ENCODE data around the gene CLASP1.
"Not testable (repeated sequence)": the region's sequence is repeated elsewhere in the genome, so short reads cannot be mapped to it uniquely, and the experiment has no call there.

The CLASP1 gene

DNA sequence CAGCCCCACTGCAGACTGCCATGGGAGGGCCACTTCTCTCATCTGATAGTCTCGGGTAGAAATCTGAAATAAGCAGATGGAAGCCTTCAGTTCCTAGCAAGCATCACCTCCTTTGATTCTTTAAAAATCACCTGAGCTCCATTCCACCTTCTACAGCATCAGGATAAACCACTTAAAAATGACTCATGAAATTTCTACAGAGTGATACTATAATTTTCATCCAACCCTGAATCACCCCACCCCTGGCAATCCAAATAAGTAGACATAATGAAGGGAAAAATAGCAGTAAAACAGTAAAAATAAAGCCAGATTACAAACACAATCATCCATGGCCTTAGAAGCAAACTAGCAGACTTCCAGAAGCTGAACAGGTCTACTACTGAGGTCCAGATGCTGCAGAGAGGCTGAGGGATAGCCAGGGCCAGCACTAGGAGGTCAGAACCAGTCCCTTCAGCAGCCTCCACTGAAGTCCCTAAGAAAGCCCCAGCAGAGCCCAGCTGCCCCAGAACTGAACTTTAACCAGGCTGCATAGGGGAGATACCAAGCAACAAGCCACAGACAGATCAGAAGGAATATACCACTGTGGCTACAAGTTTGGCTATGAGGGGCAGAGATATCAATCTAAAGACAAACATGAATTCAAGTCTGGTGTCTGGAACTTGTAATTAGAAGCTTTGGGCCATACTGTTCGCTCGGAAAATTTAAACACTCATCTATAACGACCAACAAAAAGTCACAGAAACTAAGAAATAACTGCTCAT, 173.3 kb downstream of the CLASP1 start:
- DNase-seq (ENCODE audit: low read depth), result no peak

DNA sequence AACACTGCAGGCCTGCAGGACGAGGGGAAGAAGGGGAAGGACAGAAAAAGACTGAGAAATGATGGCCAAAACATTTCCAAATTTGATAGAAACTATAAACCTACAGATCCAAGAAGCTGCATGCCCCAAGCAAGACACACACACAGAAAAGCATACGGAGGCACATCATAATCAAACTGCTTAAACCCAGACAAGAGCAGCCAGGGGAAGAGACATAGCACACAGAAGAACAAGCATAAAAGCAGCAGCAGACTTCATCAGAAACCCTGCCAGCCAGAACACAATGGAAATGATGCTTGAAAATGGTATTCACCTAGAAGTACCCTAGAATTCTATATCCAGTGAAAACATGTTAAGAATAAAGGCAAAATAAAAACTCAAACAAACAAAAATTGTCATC, 175.8 kb downstream of the CLASP1 start:
- DNase-seq (ENCODE audit: low read depth), result no peak

DNA sequence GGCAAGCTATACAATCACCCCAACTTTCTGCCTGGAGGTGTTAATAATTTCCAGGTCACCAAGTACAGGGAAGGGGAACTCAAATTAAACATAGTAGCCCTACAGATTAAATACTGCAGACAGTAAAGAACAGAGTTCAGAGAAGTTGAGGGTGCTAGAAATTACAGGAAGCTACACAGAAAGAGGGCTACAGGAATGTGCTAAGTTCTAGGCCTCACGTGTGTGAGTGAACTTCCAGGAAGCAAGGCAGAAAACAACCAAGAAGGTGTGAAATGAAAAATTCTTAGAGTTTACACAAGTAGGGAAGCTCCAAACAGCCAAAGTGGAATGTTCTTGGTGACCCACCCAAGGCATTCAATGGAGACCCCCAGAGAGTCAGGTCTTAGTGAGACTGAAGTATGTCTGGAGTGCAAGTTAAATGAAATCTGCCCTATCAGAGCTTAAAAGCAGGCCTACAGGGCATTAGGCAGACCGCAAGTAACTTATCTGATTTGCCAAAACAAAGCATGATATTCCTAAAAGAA, 176.7 kb downstream of the CLASP1 start:
- DNase-seq (ENCODE audit: low read depth), result no peak

DNA sequence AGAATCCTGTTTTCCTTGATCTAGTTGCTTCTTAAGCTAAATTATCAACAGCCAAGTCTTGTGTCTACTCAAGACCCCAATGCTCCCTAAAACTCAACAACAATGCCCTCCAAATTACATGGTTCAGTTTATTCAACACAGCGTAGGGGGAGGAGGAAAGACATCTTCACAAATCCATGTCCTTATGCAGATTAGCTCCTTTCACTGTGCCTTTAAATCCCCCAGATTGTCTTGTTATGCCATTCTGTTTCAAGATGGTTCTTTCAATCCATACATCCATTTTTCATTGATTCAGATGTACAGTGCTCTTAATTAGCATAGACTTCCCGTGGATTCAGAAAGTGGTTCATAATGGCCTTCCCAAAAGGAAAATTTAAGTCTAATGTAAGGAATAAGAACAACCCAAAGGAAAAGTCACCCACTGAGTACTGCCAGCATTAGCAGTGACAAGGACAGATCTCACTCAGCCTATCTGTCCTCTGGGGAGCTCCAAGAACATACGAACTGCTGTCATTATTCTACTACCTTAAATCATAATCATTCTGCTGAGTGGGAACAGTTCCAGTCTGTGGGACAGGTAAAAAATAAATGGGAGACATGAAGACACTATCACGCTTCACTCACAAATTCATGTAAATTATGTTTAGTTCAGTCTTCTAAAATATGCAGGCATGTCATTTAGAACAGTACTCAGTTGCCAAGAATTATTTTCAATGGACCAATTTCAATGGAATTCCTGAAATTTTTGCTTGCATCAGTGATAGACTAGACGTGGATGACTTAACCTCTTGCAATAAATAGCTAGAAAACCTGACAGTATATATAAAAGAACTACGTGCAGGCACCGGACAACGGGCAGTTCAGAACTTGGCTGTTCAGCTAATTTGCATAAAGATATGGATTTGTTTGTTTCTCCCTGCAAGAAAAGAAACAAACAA, 177.5 kb downstream of the CLASP1 start:
- peak; percentile 50 for DNase-seq (ENCODE audit: low read depth)

DNA sequence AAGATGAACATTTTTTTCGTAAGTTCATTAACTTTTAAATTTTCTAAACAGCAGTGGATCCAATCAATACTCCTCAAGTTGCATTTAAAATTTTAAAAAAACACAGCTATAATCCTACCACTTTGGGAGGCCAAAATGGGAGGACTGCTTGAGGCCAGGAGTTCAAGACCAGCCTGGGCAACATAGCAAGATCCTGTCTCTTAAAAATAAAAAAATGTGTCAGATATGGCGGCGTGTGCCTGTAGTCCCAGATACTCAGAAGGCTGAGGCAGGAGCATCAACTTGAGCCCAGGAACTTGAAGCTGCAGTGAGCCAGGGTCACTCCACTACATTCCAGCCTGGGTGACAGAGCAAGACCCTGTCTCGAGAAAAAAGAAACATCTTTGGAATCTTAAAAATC, 178.3 kb downstream of the CLASP1 start:
- no peak for DNase-seq (ENCODE audit: low read depth)

DNA sequence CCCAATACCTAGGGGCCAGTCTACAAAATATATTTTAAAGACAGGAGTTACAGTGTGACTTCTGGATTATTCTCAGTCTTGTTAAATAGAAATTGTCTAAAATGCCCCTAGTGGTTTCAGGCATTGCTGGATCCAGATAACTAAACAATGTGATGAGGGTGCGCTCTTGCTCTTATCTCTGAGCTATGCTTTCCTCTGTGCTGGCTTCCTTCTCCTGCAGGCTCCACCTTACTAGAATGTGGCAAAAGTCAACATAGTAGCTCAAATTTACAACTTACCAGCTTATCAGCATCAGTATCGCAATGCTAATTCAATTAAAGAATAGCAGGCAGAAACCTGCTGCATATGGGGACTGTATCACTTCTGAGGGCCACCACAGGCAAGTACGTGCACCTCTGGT, 179.9 kb downstream of the CLASP1 start:
- DNase-seq (ENCODE audit: low read depth), result no peak

DNA sequence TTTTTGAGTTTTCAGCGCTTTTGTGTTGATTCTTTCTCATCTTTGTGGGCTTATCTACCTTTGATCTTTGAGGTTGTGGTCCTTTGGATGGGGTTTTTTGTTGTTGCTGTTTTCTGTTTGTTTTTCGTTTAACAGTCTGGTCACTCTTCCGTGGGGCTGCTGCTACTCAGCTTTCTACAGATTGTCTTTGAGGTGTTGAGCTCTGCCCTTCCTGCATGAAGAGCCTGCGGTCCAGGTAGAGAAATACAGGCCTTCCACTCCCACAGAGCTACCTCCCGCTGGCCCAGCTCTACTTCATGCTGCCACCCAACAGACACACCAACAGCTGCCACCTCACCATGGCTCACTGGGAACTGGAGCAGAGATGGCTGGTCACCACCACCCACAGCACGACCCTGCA, 180.3 kb downstream of the CLASP1 start:
- no peak for DNase-seq (ENCODE audit: low read depth)

DNA sequence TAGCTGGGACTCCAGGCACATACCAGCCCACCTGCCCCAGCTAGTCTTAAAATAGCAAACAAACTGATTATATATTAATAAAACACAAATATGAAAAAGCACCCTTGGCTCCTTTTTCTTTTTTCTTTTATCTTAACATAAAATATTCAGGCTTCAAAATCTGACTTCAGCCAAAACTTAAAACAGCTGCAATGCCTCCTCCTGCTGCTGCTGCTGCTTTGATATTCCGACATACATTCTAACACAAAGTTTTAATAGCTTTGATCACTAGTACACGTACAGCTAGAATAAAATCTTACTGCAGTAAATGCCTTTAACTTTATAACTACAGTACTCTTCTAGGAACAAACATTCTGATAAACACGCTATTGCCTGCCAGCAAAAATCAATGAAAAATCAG, 190.0 kb downstream of the CLASP1 start:
- DNase-seq (ENCODE audit: low read depth), result no peak

DNA sequence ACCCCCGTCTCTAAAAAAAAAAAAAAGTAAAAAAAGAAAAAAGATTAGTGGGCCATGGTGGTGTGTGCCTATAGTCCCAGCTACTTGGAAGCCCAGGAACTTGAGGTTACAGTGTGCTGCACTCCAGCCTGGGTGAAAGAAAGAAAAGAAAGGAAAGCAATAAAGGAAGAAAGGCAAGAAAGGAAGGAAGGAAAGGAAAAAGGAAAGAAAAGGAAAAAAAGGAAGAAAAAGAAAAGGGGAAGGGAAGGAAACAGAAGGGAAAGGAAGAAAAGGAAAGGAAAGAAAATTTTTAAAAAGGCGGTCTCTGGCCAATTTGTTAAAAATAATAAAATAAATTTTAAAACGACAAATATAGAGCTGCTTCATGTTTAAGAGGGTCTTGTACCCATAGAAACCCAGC, 192.9 kb downstream of the CLASP1 start:
- no peak for DNase-seq (ENCODE audit: low read depth)

DNA sequence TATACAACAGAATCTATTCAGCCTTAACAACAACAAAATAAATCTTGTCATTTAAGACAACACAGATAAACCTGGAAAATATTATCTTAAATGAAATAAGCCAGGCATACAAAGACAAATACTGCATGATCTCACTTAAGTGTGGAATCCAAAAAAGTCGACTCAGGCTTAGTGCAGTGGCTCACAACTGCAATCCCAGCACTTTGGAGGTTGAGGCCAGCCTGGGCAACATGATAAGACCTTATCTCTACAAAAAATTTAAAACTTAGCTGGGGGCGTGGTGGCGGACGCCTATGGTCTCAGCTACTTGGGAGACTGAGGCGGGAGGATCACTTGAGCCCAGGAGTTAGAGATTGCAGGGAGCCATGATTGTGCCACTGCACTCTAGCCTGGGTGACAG, 193.8 kb downstream of the CLASP1 start:
- DNase-seq (ENCODE audit: low read depth), result no peak

DNA sequence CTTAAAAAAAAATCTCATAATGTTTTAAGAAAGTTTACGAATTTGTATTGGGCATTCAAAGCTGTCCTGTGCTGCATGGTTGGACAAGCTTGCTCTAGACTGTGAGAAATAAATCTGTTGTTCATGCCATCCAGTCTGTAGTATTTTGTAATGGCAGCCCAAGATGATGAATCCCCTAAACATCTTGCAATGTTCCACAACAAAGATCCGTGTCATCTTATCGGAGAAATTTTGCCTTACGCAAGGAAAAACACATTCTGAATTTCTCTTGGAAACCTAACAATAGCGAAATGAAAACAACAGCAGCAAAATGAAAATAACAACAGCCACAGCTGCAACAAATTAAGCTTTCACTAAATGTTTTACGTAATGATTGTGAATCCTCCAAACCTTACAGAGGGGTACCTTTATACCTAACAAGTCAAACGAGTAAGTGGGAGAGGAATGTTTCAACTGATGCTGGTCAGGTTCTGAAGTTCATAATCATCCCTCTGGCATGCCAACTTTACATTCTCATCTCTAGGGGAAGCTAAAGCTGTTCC, 194.6 kb downstream of the CLASP1 start:
- DNase-seq (ENCODE audit: low read depth), result no peak

DNA sequence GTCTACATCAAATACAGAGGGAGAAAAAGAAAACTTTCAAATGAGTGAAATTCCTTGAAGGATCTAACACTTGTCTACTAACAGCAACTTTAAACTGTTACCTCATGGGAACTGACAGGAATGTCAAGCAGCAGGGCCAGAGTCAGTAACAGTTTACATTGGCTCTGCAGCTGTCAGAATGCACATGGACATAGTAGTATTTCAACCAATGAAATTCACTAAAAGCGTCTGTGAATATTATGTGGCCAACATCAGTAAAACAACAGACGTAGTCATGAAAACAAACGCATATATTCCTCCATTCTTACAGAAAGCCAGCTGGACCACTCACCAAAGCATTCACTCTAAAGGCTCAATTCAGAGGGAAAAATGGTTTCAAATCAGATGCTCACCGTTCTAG, 197.9 kb downstream of the CLASP1 start:
- DNase-seq (ENCODE audit: low read depth), result no peak

DNA sequence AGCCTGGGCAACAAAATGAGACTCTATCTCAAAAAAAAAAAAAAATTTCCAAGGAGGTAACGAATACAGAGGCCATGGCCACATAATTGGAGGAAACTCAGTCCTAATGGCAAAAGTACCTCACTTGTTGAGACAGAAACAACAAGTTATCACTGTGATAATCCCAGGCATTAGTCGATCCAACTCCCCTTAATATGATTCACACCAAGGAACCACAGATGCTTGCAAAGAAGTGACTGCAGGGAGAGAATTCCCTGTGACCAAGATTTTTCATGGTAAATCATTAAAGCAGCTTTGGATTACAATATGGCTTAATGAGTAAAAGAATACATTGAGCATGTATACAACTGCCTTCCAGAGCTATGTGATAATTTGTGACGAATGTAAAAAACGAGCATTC, 199.0 kb downstream of the CLASP1 start:
- DNase-seq (ENCODE audit: low read depth), result no peak

DNA sequence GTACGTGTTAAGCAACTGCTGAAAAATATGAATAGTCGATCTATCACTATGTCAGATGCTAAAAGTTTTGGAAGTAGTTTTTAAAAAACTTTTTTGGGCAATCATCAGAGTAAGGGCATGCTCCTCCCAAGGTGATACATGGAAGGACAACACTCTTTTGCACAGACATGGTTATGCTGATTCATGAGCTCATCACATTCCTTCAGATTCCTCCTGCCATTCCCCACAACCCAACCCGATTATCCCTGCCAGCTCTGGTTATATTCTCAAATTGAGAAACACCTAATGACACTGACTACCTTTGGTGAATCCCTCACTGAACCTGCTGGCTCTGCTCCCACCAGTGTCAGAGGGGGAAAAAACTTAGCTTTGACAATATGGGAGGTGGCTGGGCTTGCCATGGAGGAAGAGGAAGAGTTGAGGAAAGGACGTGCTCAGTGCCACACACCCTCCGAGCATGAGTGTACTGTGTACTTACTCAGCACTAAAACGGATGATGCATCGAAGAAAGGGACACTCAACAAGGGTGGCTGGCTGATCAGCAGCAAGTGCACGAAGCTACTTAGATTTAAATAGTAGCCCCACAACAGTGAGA, 202.5 kb downstream of the CLASP1 start:
- DNase-seq (ENCODE audit: low read depth), result no peak

DNA sequence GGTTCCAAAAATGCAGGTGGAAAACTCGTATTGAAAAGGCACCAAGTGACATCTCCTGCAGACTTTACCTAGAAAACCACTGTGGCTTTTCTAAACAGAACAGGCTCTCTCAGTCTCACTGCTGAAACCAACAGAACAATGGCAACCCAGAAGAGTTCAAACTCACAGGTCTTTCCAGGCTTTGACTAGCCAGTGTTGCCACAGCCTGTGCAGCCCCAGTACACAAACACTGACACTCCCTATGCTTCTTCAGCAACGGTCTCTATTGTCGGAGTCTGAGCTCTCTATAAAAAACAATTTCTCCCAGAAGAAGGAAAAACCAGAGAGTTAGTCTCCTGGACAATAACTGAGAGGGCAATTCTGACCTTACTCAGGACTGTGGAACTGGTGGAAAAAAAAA, 206.4 kb downstream of the CLASP1 start:
- no peak for DNase-seq (ENCODE audit: low read depth)

DNA sequence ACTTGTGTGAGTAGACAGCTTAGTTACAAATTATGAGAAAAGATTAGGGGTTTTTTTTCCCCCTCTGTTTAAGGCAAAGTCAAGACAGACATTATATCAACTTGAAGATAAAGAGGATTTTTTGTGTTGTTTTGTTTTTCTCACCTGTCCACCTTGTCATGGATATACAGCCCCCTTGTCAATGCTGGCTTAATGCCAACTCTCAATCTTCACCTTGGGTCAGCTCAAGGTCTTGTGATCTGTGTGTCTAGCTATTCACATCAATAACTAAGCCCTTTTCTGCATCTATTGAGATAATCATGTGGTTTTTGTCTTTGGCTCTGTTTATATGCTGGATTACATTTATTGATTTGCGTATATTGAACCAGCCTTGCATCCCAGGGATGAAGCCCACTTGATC, 211.0 kb downstream of the CLASP1 start:
- DNase-seq (ENCODE audit: low read depth), result not testable (repeated sequence)

DNA sequence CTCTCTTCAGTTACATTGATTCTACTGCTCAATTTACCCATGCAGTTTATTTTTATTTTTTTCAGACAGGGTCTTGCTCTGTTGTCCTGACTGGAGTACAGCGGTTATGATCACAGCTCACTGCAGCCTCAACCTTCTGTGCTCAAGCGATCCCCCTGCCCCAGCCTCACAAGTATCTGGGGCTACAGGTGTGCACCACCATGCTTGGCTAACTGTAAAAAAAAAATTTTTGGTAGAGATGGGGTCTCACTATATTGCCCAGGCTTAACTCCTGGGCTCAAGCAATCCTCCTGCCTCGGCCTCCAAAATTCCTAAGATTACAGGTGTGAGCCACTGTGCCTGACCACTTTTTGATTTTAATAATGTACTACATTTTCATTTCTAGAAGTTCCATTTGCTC, 212.3 kb downstream of the CLASP1 start:
- DNase-seq (ENCODE audit: low read depth), result no peak

DNA sequence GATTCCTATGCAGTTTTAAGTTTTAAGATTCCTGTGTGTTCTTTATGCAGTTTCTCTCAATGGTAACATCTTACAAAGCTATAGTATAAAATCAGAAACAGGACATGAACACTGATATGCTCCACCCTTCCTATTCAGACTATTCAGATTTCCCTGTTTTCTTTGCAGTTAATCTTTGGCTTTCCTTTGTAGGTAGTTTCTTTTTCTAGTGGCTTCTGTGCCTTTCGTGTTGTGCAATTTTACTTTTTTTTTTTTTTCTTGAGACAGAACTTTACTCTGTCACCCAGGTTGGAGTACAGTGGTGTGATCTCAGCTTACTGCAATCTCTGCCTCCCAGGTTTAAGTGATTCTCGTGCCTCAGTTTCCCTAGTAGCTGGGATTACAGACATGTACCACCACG, 213.5 kb downstream of the CLASP1 start:
- DNase-seq (ENCODE audit: low read depth), result no peak

DNA sequence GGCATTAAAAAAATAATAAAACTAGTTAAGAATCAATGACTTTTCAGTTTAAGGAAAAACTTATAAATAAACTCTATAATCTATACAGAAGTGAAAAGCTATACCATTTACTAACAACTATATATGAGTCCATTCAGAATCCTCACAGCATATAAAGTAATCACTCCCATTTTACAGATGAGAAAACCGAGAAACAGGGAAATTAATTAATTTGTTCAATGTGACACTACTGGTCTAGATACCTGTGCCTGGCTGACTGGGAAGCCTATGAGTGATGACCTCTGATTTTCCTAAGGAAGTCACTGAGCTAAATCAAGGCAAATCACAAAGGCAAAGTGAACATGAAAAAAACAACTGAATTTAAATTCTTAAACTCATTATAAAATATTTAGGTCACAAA, 218.0 kb downstream of the CLASP1 start:
- no peak for DNase-seq (ENCODE audit: low read depth)

DNA sequence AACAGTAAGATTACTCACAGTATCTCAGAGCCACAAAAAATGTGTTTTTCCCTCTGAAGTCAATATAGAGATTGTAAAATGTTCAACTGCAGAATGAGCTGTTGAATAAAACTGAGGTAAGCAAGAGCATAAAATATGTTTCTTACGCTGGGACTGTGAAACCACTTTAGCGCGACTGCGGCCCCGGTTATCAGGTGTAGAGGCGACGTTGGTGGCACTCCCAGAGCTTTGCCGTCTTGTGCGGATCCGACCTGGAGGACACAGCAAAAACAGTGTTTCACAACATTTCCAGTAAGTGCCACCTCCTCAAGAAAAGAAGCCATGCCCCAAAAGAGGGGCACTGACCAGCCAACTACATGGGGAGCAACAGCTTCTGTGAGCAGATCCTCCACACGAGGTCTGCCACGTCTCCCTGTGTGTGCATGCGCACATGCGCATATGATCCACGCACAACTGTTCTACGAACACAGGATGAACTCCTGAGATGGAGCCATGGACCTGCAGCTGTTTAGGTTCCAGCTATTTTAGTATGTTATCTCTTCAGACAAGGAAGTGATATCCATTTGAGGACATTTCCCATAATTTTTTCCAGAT, 219.2 kb downstream of the CLASP1 start:
- no peak for DNase-seq (ENCODE audit: low read depth)

DNA sequence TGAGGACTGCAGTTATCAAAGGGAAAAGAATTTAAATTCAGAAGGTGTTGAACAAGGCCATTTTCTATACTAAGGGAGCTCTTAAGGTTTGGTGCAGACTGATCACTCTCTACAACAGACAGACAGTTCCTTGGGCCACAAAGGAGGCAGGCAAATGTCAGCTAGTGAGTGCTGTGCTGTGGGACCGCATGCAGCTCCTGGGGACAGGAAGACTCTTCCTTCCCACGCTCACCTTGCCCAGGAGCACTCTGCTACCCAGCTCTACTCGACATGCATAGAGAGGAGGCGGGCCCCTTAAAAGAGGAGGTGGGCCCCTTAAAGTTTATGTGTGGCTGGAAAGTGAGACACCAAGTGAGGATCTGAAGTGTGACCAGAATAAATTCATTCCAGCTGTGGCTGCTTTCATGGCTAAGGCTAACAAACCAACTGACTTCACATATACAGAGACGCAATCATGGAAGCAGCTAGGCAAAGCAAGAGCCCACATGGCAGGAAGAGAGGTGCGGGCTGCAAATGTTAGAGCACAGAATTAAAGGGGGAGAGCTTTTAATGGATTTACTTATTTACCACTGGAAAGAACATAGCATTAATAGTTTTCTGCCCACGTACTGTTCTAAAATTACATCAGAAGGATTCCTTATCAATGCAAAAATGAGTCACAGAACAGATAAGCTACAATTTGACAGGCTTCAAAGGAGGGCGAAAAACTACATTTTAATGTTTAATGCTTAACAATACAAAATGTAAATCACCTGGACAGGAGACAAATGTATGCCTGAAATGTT, 220.0 kb downstream of the CLASP1 start:
- peak; percentile 36 for DNase-seq (ENCODE audit: low read depth)
